ENCODE results near the gene LINGO1. TPM values are rescaled to one million over a fixed set of nuclear protein-coding genes. Genes with fewer than 3 reads are reported as not detected.
A peak's percentile ranks its signal among the peaks of the same experiment; 100 is the strongest.

Gene LINGO1
- total and polyA plus RNA-seq, 2 donors (not counting 3 experiments of a cell fraction or from before 2014, with no cell fraction given): 0.15 to 0.33 TPM

DNA sequence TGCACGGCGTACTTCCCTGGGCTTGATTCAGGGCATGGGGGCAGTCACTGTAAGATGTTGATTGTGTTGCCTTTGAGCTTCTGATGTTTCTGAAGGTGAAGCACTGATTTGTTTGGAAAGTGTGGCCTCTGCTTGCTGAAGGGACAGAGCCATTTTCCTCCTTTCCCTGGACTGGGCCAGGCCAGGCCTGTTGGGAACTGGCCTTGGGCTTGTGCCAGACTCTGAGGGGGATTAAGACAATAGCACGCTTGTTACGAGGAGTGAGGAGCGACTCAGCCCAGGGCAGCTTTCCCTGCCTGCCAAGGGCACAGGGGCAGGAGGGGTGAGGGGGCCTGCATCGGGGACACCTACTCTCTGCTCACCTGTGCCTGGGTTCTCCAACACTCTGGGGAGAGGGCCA lies 42.9 kb downstream of the LINGO1 start:
- no TSS peak for BruUV-seq (replicated peaks)
- FAIRE-seq: no peak
- intact Hi-C loops (cut with micrococcal nuclease): no loop called here
- Histone ChIP-seq H3K9me3 (replicated peaks; ENCODE audit: control insufficient read depth, insufficient read depth, low read length) (no peaks in the 10 kb centered on the region), H3K4me1 (ENCODE audit: control insufficient read depth, extremely low read depth, insufficient read depth, low read length) (no peaks in the 10 kb centered on the region), H3K27ac (ENCODE audit: insufficient read depth, low read depth, low read length) (no peak overlapping the region), H2AFZ (ENCODE audit: low read depth, low read length) (no peak overlapping the region), H3K36me3 (ENCODE audit: control insufficient read depth in 2 of 2, extremely low read depth in 1 of 2, insufficient read depth in 2 of 2, low read length in 2 of 2) (no peaks in the 10 kb centered on the region), H3K4me2 (ENCODE audit: insufficient read depth, low read length) (no peak overlapping the region), H3K79me2 (ENCODE audit: control insufficient read depth, insufficient read depth, low read length) (no peaks in the 10 kb centered on the region), H3K9ac (replicated peaks; ENCODE audit: extremely low read depth, insufficient read depth, low read length) (no peak overlapping the region), H3K4me3 (replicated peaks in 1 of 3; ENCODE audit: insufficient read depth in 1 of 3, low read depth in 1 of 3, low read length in 3 of 3) (no peak overlapping the region), H3K9me1 (replicated peaks; ENCODE audit: control insufficient read depth, extremely low read depth, insufficient read depth, low read length) (no peaks in the 10 kb centered on the region), H3K27me3 (ENCODE audit: control insufficient read depth in 2 of 2, insufficient read depth in 2 of 2, low read length in 2 of 2) (no peaks in the 10 kb centered on the region), H4K20me1 (replicated peaks; ENCODE audit: control insufficient read depth, extremely low read depth, insufficient read depth, low read length) (no peaks in the 10 kb centered on the region)
- CTCF ChIA-PET: interaction anchor here (0.6 to 1.6 kb wide), 3 partner anchors 15 to 515 kb away, joined by 3 to 5 read pairs (median 3); no protein-coding TSS in a partner anchor
- POLR2A ChIA-PET: no interaction called here
- TF ChIP-seq GATA2 (IDR thresholded peaks at IDR 0.05; ENCODE audit: insufficient read depth, insufficient read length, low read depth, low read length) (no peak), FOS (IDR thresholded peaks at IDR 0.05; ENCODE audit: borderline replicate concordance, insufficient read depth, low read length) (no peak)
- TF ChIP-seq, protein P1, sequence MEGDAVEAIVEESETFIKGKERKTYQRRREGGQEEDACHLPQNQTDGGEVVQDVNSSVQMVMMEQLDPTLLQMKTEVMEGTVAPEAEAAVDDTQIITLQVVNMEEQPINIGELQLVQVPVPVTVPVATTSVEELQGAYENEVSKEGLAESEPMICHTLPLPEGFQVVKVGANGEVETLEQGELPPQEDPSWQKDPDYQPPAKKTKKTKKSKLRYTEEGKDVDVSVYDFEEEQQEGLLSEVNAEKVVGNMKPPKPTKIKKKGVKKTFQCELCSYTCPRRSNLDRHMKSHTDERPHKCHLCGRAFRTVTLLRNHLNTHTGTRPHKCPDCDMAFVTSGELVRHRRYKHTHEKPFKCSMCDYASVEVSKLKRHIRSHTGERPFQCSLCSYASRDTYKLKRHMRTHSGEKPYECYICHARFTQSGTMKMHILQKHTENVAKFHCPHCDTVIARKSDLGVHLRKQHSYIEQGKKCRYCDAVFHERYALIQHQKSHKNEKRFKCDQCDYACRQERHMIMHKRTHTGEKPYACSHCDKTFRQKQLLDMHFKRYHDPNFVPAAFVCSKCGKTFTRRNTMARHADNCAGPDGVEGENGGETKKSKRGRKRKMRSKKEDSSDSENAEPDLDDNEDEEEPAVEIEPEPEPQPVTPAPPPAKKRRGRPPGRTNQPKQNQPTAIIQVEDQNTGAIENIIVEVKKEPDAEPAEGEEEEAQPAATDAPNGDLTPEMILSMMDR (IDR thresholded peaks at IDR 0.05; ENCODE audit: extremely low read depth in 1 of 2, insufficient read depth in 1 of 2, low read depth in 1 of 2, low read length in 2 of 2): no peak
- dilution Hi-C loops (cut with MboI; ENCODE audit: extremely low pct_ligation_motif_present, low sequenced_read_pairs): no loop called here
- DNase-seq (ENCODE audit: low read depth, low spot score): peak; percentile 12

- POLR2A ChIA-PET: no interaction called here
Measured at GRCh38 chr15:77588126-77588525, 44.6 kb downstream of the LINGO1 start.

More at GRCh38 chr15:77588126-77588525, 44.6 kb downstream of the LINGO1 start:
- intact Hi-C loops (cut with micrococcal nuclease) (no loop called here), dilution Hi-C loops (cut with MboI; ENCODE audit: extremely low pct_ligation_motif_present, low sequenced_read_pairs) (no loop called here)
- H3K27ac ChIP-seq (ENCODE audit: insufficient read depth, low read depth, low read length): no peak overlapping the region
- no peaks in the 10 kb centered on the region for H3K79me2 ChIP-seq (ENCODE audit: control insufficient read depth, insufficient read depth, low read length)
- no peaks in the 10 kb centered on the region for H3K9me3 ChIP-seq (replicated peaks; ENCODE audit: control insufficient read depth, insufficient read depth, low read length)
- FAIRE-seq (no peak), DNase-seq (ENCODE audit: low read depth, low spot score) (no peak)
- no peaks in the 10 kb centered on the region for H3K4me1 ChIP-seq (ENCODE audit: control insufficient read depth, extremely low read depth, insufficient read depth, low read length)
- no peak overlapping the region for H3K9ac ChIP-seq (replicated peaks; ENCODE audit: extremely low read depth, insufficient read depth, low read length)
- H2AFZ ChIP-seq (ENCODE audit: low read depth, low read length): no peak overlapping the region
- no peaks in the 10 kb centered on the region for H3K9me1 ChIP-seq (replicated peaks; ENCODE audit: control insufficient read depth, extremely low read depth, insufficient read depth, low read length)
- H3K4me3 ChIP-seq (replicated peaks in 1 of 3; ENCODE audit: insufficient read depth in 1 of 3, low read depth in 1 of 3, low read length in 3 of 3): no peak overlapping the region
- CTCF ChIA-PET: interaction anchor here (1.1 to 1.2 kb wide), 2 partner anchors 13 to 24 kb away, joined by 3 read pairs; no protein-coding TSS in a partner anchor
- no peaks in the 10 kb centered on the region for H3K36me3 ChIP-seq (ENCODE audit: control insufficient read depth in 2 of 2, extremely low read depth in 1 of 2, insufficient read depth in 2 of 2, low read length in 2 of 2)
- BruUV-seq (replicated peaks): no TSS peak
- H3K4me2 ChIP-seq (ENCODE audit: insufficient read depth, low read length): no peak overlapping the region
- no peaks in the 10 kb centered on the region for H4K20me1 ChIP-seq (replicated peaks; ENCODE audit: control insufficient read depth, extremely low read depth, insufficient read depth, low read length)
- H3K27me3 ChIP-seq (ENCODE audit: control insufficient read depth in 2 of 2, insufficient read depth in 2 of 2, low read length in 2 of 2): peaks cover 0 to 2% of the 10 kb centered on the region in 2 experiments
- TF ChIP-seq GATA2 (IDR thresholded peaks at IDR 0.05; ENCODE audit: insufficient read depth, insufficient read length, low read depth, low read length): no peak
- TF ChIP-seq, protein P1 (IDR thresholded peaks at IDR 0.05; ENCODE audit: extremely low read depth in 1 of 2, insufficient read depth in 1 of 2, low read depth in 1 of 2, low read length in 2 of 2): no peak
- no peak for TF ChIP-seq EZH2 (IDR thresholded peaks at IDR 0.05; ENCODE audit: borderline replicate concordance, low read depth, low read length, severe bottlenecking)
- TF ChIP-seq FOS (IDR thresholded peaks at IDR 0.05; ENCODE audit: borderline replicate concordance, insufficient read depth, low read length): no peak
- no peak for TF ChIP-seq MYC (IDR thresholded peaks at IDR 0.05; ENCODE audit: low read depth, low read length)
- TF ChIP-seq POLR2AphosphoS5 (IDR thresholded peaks at IDR 0.05; ENCODE audit: insufficient read depth, low read depth, low read length): no peak
- no peak for TF ChIP-seq POLR2A (IDR thresholded peaks at IDR 0.05; ENCODE audit: low read depth, low read length)
- TF ChIP-seq, protein P2, sequence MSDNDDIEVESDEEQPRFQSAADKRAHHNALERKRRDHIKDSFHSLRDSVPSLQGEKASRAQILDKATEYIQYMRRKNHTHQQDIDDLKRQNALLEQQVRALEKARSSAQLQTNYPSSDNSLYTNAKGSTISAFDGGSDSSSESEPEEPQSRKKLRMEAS (IDR thresholded peaks at IDR 0.05; ENCODE audit: insufficient read depth, insufficient read length): no peak
- TF ChIP-seq JUN (IDR thresholded peaks at IDR 0.05; ENCODE audit: borderline replicate concordance, insufficient read depth, insufficient read length, low read depth): no peak

All from endothelial cell of umbilical vein (primary cell).